H9 (cell line): Measurements from ENCODE around the gene PRKRA. TPM values are rescaled to one million over a fixed set of nuclear protein-coding genes. Genes with fewer than 3 reads are reported as not detected.

Experiments used
- DNase-seq: peaks from one replicate; pipeline ENCODE4 v3.0.0-alpha.2; 2017
- H2AFZ ChIP-seq: one replicate; pipeline ENCODE4 v1.6.1; 2013; ENCODE audit warnings: mild to moderate bottlenecking, low read length, control low read depth, moderate library complexity
- H2AK5ac ChIP-seq: 2 replicates; pipeline ENCODE4 v1.6.1; 2013; ENCODE audit warnings: low read length, control low read depth, mixed read lengths; ENCODE audit not compliant: insufficient read length
- H2BK120ac ChIP-seq: one replicate; pipeline ENCODE4 v1.6.1; 2013; ENCODE audit warnings: low read depth, mild to moderate bottlenecking, low read length, control low read depth, inconsistent platforms; ENCODE audit not compliant: poor library complexity, severe bottlenecking
- H2BK12ac ChIP-seq: 2 replicates; pipeline ENCODE4 v1.6.1; 2013; ENCODE audit warnings: low read length, control low read depth, mixed read lengths, low read depth; ENCODE audit not compliant: insufficient read length
- H2BK15ac ChIP-seq: 2 replicates; pipeline ENCODE4 v1.6.1; 2013; ENCODE audit warnings: low read depth, low read length, control low read depth
- H2BK20ac ChIP-seq: one replicate; pipeline ENCODE4 v1.6.1; 2013; ENCODE audit warnings: low read depth, mild to moderate bottlenecking, low read length, control low read depth, inconsistent platforms; ENCODE audit not compliant: poor library complexity, severe bottlenecking
- H2BK5ac ChIP-seq: 2 replicates; pipeline ENCODE4 v1.6.1; 2013; ENCODE audit warnings: low read length, control low read depth, mixed read lengths; ENCODE audit not compliant: insufficient read length
- H3K14ac ChIP-seq: 2 replicates; pipeline ENCODE4 v1.6.1; 2013; ENCODE audit warnings: low read length, control low read depth; ENCODE audit not compliant: insufficient read depth
- H3K18ac ChIP-seq: 2 replicates; pipeline ENCODE4 v1.6.1; 2013; ENCODE audit warnings: low read depth, mild to moderate bottlenecking, mixed read lengths, low read length, control low read depth; ENCODE audit not compliant: insufficient read length
- H3K23ac ChIP-seq: 2 replicates; pipeline ENCODE4 v1.6.1; 2013; ENCODE audit warnings: low read length, control low read depth, mixed read lengths, low read depth; ENCODE audit not compliant: insufficient read length
- H3K23me2 ChIP-seq: 2 replicates; pipeline ENCODE4 v1.6.1; 2013; ENCODE audit warnings: low read depth, mild to moderate bottlenecking, mixed read lengths, low read length, control low read depth; ENCODE audit not compliant: insufficient read length, poor library complexity, severe bottlenecking
- H3K27ac ChIP-seq: 2 replicates; pipeline ENCODE4 v1.5.1; 2013; ENCODE audit warnings: low read length, control low read depth, mixed read lengths, low read depth; ENCODE audit not compliant: insufficient read length
- H3K27me3 ChIP-seq: 2 replicates; pipeline ENCODE4 v1.6.1; 2013; ENCODE audit warnings: low read length, control low read depth, inconsistent platforms; ENCODE audit not compliant: insufficient read depth
- H3K4ac ChIP-seq: 2 replicates; pipeline ENCODE4 v1.6.1; 2013; ENCODE audit warnings: low read depth, mild to moderate bottlenecking, control low read depth, inconsistent platforms, low read length, moderate library complexity
- H3K4me1 ChIP-seq: 2 replicates; pipeline ENCODE4 v1.6.1; 2013; ENCODE audit warnings: low read length, control low read depth, inconsistent platforms; ENCODE audit not compliant: insufficient read depth
- H3K4me2 ChIP-seq: 2 replicates; pipeline ENCODE4 v1.6.1; 2013; ENCODE audit warnings: low read length, control low read depth, mixed read lengths; ENCODE audit not compliant: insufficient read length, insufficient read depth
- H3K56ac ChIP-seq: 2 replicates; pipeline ENCODE4 v1.6.1; 2013; ENCODE audit warnings: low read depth, mild to moderate bottlenecking, mixed read lengths, low read length, control low read depth; ENCODE audit not compliant: insufficient read length
- H3K79me1 ChIP-seq: 2 replicates; pipeline ENCODE4 v1.6.1; 2013; ENCODE audit warnings: low read depth, mild to moderate bottlenecking, moderate library complexity, low read length, control low read depth, inconsistent platforms; ENCODE audit not compliant: insufficient read depth, poor library complexity, severe bottlenecking
- H3K79me2 ChIP-seq: 2 replicates; pipeline ENCODE4 v1.6.1; 2013; ENCODE audit warnings: low read length, control low read depth, inconsistent platforms; ENCODE audit not compliant: insufficient read depth
- H3K9ac ChIP-seq: 2 replicates; pipeline ENCODE4 v1.6.1; 2013; ENCODE audit warnings: low read length, control low read depth, mixed read lengths; ENCODE audit not compliant: insufficient read length; ENCODE audit errors: extremely low read depth
- H3K9me3 ChIP-seq: one replicate; pipeline ENCODE4 v1.6.1; 2013; ENCODE audit warnings: low read depth, low read length, inconsistent platforms; ENCODE audit not compliant: control insufficient read depth
- H3T11ph ChIP-seq: one replicate; pipeline ENCODE4 v1.6.1; 2013; ENCODE audit warnings: mild to moderate bottlenecking, low read length, control low read depth, inconsistent platforms
- H4K20me1 ChIP-seq: one replicate; pipeline ENCODE4 v1.6.1; 2013; ENCODE audit not compliant: control insufficient read depth, insufficient read length, insufficient read depth
- H4K5ac ChIP-seq: 2 replicates; pipeline ENCODE4 v1.6.1; 2013; ENCODE audit warnings: low read depth, mild to moderate bottlenecking, mixed read lengths, low read length, control low read depth; ENCODE audit not compliant: insufficient read length
- H4K8ac ChIP-seq: replicated peaks from 2 replicates; pipeline ENCODE4 v1.6.1; 2013; ENCODE audit warnings: low read length, control low read depth, mixed read lengths, low read depth; ENCODE audit not compliant: insufficient read length
- H4K91ac ChIP-seq: 2 replicates; pipeline ENCODE4 v1.6.1; 2013; ENCODE audit warnings: low read depth, mild to moderate bottlenecking, moderate library complexity, mixed read lengths, low read length, control low read depth; ENCODE audit not compliant: insufficient read length
- H3K27ac Mint-ChIP-seq, 3 experiments: 2 replicates in 2 of 3; 3 replicates in 1 of 3; pipeline ENCODE4 v1.8.0; 2020 to 2021; ENCODE audit warnings: mixed read lengths in 3 of 3, mild to moderate bottlenecking in 1 of 3, moderate library complexity in 1 of 3
- H3K27me3 Mint-ChIP-seq: 2 replicates; pipeline ENCODE4 v1.8.0; 2021; ENCODE audit warnings: low read depth, mild to moderate bottlenecking, moderate library complexity, mixed read lengths
- H3K36me3 Mint-ChIP-seq, 3 experiments: 2 replicates in 2 of 3; 3 replicates in 1 of 3; pipeline ENCODE4 v1.8.0; 2020 to 2021; ENCODE audit warnings: low read depth in 3 of 3, mixed read lengths in 3 of 3; ENCODE audit not compliant: insufficient read depth in 1 of 3
- H3K4me1 Mint-ChIP-seq, 2 experiments: 2 replicates each; pipeline ENCODE4 v1.8.0; 2020; ENCODE audit warnings: mixed read lengths in 2 of 2
- H3K4me3 Mint-ChIP-seq, 2 experiments: 2 replicates in 1 of 2; 3 replicates in 1 of 2; pipeline ENCODE4 v1.8.0; 2020 to 2021; ENCODE audit warnings: mild to moderate bottlenecking in 2 of 2, mixed read lengths in 2 of 2, moderate library complexity in 1 of 2
- H3K9me3 Mint-ChIP-seq, 2 experiments: 2 replicates in 1 of 2; 3 replicates in 1 of 2; pipeline ENCODE4 v1.8.0; 2020; ENCODE audit warnings: mild to moderate bottlenecking in 2 of 2, mixed read lengths in 2 of 2, moderate library complexity in 1 of 2
- CTCF ChIP-seq: fragments of 200-600 bp; sonication (generic); conservative IDR thresholded peaks from 3 replicates; pipeline ENCODE4 v1.8.0; 2021; ENCODE audit warnings: antibody characterized with exemption, mild to moderate bottlenecking
- WGBS: extraction: QIAGEN DNeasy Blood & Tissue Kit; methylation state at CpG from one replicate; pipeline ENCODE4 v1.1.7; 2013; ENCODE audit warnings: missing lambda C conversion rate, low lambda C conversion rate, mixed read lengths; ENCODE audit not compliant: insufficient read length; ENCODE audit errors: extremely low coverage; 5-methylcytosine and 5-hydroxymethylcytosine counted together
- total RNA-seq: library from RNA; stranded (reverse); gene quantifications from 2 replicates; pipeline ENCODE4 v1.2.1, GENCODE V29; 2021

Gene PRKRA
- total RNA-seq, 1 experiment from 2014 or later, result 61.5 TPM

- Histone ChIP-seq H2BK5ac (no peak overlapping the region), H2BK20ac (no peak overlapping the region), H3K18ac (no peak overlapping the region), H4K5ac (no peak overlapping the region), H2AFZ (no peak overlapping the region), H3K4me2 (no peak overlapping the region), H3T11ph (no peak overlapping the region), H3K27ac (no peak overlapping the region), H3K4me1 (no peaks in the 10 kb centered on the region), H3K23ac (no peak overlapping the region), H2BK15ac (no peak overlapping the region), H3K56ac (no peak overlapping the region), H3K14ac (no peak overlapping the region), H3K27me3 (no peaks in the 10 kb centered on the region), H2BK120ac (no peak overlapping the region), H4K20me1 (no peaks in the 10 kb centered on the region), H2AK5ac (no peak overlapping the region), H3K9ac (no peak overlapping the region), H3K79me2 (no peaks in the 10 kb centered on the region), H3K79me1 (no peaks in the 10 kb centered on the region), H4K8ac (no peak overlapping the region), H3K23me2 (no peaks in the 10 kb centered on the region), H3K9me3 (no peaks in the 10 kb centered on the region), H2BK12ac (no peak overlapping the region), H3K4ac (no peak overlapping the region), H4K91ac (no peak overlapping the region)
- no peak for DNase-seq
- Mint-ChIP-seq H3K4me3 (no peak overlapping the region), H3K4me1 (no peaks in the 10 kb centered on the region), H3K36me3 (peaks cover 14 to 47% (median 16%) of the 10 kb centered on the region in 3 experiments; a peak in 6 of 7 replicates), H3K27me3 (no peaks in the 10 kb centered on the region), H3K27ac (no peak overlapping the region), H3K9me3 (no peaks in the 10 kb centered on the region)
- no CpG with 5 or more reads among the region's 6 CpGs for WGBS
- TF ChIP-seq CTCF, result no peak
Measured at GRCh38 chr2:178491612-178492011, 40.6 kb upstream of the PRKRA start.
